Measurements from ENCODE around the gene LAMTOR1.
A peak's percentile ranks its signal among the peaks of the same experiment; 100 is the strongest.

GRCh38 chr11:72112143-72112977 is 9.3 kb upstream of the LAMTOR1 start, which contains the start of gene ANAPC15:
- TF ChIP-seq RAD21 (IDR thresholded peaks at IDR 0.05 in 1 of 2, conservative IDR thresholded peaks at IDR 0.05 in 1 of 2; ENCODE audit: low read depth in 2 of 2, low read length in 2 of 2) (peak in 1 of 2 experiments; percentile 15; a peak in 1 of 4 replicates), TEAD4 (IDR thresholded peaks at IDR 0.05; ENCODE audit: low read depth, low read length) (no peak), POLR2AphosphoS5 (IDR thresholded peaks at IDR 0.05; ENCODE audit: low read depth, low read length) (peak; percentile 99), SUZ12 (IDR thresholded peaks at IDR 0.05; ENCODE audit: low read length) (no peak), EZH2 (IDR thresholded peaks at IDR 0.05; ENCODE audit: low read depth, low read length, severe bottlenecking) (no peak), CTCF (IDR thresholded peaks at IDR 0.05; ENCODE audit: control extremely low read depth in 1 of 3, insufficient read depth in 1 of 3, low read depth in 1 of 3, low read length in 3 of 3) (no peak), TAF1 (IDR thresholded peaks at IDR 0.05; ENCODE audit: low read depth, low read length) (peak; percentile 95), RNF2 (IDR thresholded peaks at IDR 0.05; ENCODE audit: borderline replicate concordance, low read depth, low read length, missing control alignments, poor library complexity, severe bottlenecking) (no peak), SAP30 (IDR thresholded peaks at IDR 0.05; ENCODE audit: insufficient read depth, insufficient replicate concordance, low read length) (peak; percentile 29)
